ENCODE data around the gene MFSD12.

GRCh38 chr19:3604227-3604986, 47.0 kb upstream of the MFSD12 start:
- TF ChIP-seq CTCF (IDR thresholded peaks at IDR 0.05), result no peak
- no peak for TF ChIP-seq POLR2A (IDR thresholded peaks at IDR 0.05)
